GM19463 (cell line): ENCODE results near the gene OTOGL.

Experiments used
- ATAC-seq: cut with Tn5 transposase; IDR thresholded peaks from one replicate; pipeline ENCODE4 v1.9.1; 2021; ENCODE audit warnings: mild to moderate bottlenecking, moderate library complexity; ENCODE audit not compliant: unreplicated experiment

Gene OTOGL

DNA sequence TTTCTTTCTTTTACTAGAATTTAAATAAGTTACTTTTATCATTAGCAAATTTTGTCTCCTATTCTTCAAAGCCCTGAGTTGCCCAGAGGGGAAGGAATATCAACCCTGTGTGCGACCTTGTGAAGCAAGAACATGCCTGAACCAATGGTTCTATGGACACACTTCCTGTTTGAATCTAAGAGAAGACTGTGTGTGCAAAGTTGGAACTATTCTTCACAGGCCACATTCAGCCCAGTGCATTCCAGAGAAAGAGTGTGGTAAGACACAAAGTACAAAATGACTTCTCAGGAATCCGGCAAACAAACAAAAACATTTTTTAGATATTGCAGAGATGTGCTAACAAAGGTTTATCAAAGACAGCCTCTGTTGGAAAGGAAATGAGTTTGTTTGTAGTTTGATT, 253.9 kb downstream of the OTOGL start:
- ATAC-seq: no peak

DNA sequence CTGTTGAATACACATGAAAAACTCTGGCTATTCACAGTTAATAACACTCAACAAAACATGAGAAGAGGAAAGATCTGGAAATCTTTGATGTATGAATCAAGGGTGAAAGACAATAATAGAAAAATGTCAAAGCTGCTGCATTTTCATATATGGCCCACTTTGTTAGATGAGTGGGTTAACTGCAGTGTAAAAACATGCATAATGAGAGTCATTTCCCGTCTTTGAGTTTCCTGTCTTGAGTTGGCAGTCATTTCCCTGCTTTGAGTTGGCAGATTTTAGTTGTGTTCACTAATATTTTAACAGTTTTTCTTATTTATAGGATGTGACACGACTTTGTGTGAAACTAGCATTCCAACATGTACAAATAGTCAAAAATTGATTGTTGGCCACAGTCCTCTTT, 256.8 kb downstream of the OTOGL start:
- ATAC-seq: no peak

- ATAC-seq: no peak
These were observed 260.4 kb downstream of the OTOGL start for GRCh38 chr12:80359703-80360102.

DNA sequence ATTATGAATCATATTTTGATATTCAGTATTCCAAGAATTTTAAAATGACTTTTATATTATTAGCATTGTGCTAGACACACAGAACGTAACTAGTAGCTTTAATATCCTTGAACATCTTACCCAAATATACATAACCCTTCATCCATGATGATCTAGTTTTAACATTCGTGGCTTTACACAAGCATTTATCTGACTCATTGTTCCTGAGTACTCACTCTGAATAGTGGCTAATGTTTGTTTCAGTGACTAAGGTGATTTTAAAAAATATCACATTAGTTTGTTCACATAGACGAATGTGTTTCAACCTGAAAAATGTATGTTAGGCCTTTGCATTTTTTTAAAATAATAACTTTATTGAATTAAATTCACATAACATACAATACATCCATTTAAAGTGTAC, 264.7 kb downstream of the OTOGL start:
- no peak for ATAC-seq

- no peak for ATAC-seq
These were observed 274.3 kb downstream of the OTOGL start for GRCh38 chr12:80373666-80374065.

- no peak for ATAC-seq
These were observed 275.3 kb downstream of the OTOGL start for GRCh38 chr12:80374615-80375014.

DNA sequence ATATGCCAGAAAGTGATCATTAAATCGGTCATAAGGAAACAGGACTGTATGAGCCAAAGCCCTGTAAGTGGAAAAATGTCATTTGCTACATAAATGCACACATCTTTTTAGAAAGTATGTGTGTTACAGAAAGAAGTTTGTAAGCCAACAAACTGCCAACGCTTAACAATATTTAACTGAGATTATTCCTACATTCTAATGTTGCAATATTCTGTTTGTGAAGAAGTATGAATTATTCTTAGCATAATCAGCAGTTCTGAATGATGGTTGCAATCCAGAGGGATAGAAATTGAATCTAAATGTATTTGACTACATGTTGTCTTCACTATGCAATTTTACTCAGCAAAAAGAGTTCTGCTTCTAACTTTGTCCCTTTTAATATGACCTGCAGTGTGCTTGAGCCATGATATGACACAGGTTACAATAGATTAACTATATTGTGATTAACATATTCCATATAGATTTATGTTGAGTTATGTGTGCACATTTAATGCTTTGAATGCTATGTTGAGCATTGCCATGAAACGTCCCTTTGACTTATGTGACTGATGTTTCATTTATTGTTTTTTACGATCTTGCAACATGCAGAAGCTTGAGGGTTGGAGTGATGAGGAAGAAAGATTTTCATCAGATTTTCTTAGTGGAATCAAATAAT, 277.9 kb downstream of the OTOGL start:
- ATAC-seq: no peak

- no peak for ATAC-seq
These were observed 281.8 kb downstream of the OTOGL start for GRCh38 chr12:80381121-80381520.

DNA sequence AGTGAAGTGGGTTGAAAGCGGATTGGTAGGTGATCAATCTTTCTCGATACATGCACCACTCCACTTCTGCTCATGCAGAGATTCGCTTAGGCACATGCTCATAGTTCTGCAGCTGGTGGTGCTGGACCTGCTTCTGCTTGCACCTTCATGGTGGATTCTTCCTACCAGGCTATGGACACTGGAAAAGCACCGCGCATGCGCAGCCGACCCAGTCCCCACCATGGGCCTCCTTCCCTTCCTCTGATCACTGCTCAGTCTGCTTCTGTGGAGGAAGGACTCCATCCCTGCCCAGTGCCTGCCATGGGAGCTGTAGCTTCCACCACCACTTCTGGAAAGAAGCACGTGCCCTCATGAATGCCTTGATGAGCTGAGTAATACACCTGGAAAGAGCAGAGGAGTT, 282.9 kb downstream of the OTOGL start:
- ATAC-seq: no peak

- no peak for ATAC-seq
These were observed 301.2 kb downstream of the OTOGL start for GRCh38 chr12:80400571-80400991.

DNA sequence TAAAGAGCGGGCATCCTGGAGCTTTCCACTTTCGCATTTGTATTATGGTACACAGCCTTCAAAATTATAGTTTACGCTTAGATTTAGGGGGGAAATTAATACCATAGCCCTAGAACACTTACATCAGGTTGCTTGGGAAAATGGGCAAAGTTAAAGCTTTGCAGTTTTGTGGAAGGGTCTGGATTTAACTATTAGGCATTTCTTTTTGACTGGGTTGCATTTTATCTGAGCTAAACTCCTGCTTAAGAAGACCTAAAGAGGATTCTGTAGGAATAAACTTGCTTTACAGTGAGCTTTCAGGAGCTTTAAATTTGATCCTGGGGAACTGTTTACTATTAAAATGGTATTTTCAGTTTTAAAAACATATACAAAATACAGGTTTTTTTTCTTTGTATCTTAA, 301.9 kb downstream of the OTOGL start:
- no peak for ATAC-seq

DNA sequence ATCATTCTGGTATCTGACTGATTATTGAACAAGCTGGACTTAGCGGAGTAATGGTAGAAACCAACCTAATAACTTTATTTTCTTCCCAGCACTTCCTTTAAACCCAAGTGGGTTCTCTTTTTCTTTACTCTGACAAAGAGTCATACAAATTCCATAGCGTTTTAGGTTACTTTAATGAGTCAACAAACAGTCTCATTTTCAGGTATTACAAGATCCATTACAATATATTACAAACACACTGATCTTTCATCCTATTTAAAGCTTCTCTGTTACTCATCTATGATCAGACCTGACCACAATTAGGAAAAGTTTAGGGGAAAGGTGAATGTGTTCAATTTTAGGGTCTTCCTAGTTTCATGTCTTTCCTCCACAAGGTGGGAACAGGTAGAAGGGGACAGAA, 305.3 kb downstream of the OTOGL start:
- no peak for ATAC-seq

DNA sequence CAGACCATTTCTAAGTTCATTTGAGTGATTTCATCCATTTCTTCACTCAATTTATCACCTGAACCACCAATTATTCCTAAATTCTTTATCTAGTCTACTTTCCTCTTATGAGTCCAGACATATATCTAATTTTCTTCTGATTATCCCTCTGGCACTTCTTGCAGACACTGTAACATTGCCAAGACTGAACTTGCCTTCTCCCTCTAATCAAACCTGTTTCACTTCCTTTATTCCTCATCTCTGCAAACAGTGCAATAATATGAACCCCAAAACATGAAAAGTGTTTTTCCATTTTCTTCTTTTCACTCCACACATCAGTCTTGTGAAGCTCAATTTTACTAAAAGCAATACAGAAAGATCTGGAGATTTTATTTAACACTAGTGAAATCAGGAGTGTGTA, 306.9 kb downstream of the OTOGL start:
- ATAC-seq: no peak

DNA sequence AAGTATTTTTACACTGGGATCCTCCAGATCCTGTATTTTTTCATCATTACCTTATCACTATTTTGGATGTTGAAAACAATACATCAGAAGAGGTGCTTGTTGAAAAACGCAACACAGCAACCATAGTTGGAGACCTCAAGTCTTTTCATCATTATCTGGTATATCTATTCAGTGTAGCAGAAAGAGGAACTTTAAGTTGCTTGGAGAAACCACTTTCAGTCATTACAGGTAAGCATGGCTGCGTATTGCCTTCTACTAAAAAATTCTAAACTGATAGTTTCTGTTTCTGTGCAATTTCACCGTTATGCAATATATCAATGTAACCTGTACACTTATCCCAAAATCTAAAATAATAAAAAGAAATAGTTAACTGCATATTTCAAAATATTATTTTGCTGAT, 312.4 kb downstream of the OTOGL start:
- no peak for ATAC-seq

DNA sequence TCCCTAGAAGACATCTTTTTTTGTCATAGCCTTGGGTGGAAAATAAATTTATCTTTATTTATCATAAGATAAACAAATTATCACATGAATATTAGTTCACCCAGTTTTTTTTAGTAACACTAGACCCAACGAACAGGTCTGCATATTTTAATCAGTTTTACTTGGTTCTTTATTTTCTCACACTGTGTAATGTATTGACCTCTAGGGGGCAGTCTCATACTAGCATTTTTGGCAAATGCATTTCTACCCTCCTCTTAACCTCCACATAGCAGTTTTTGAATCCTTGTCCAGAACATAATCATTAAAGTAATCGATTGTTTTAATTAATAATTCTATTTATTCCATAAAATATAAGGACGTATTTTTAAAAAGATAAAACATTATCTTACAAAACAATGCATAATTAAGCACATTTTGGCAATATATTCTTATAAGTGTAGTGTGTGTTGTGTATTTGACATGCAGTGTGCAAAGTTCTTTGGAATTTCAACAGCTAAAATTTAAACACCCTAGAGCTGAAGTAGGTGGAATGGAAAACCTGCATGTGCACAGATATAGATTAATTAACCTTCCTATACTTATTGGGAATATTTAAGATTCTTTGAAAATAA, 313.1 kb downstream of the OTOGL start:
- peak; percentile 76 for ATAC-seq

GRCh38 chr12:80413462-80413861, 314.1 kb downstream of the OTOGL start:
- ATAC-seq: no peak

- no peak for ATAC-seq
These were observed 316.1 kb downstream of the OTOGL start for GRCh38 chr12:80415466-80415865.

- ATAC-seq: no peak
These were observed 320.3 kb downstream of the OTOGL start for GRCh38 chr12:80419644-80420043.

DNA sequence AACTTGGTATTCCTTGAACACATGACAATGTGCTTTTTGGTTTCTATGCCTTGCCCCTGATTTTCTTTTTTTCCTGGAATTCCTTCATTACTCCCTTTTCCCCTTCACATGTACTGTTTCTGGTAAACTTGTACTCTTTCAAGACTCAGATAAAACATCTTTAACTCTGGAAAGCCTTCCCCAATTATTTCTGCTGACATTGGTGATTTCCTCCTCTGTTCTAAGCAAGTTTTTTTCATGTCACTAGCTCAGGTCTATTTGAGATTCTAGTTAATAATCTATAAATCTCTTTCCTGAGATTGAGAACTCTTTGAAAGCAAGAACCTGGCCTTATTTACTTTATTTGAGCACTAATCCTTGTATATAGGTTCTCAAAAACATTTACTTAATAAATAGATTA, 320.7 kb downstream of the OTOGL start:
- no peak for ATAC-seq

DNA sequence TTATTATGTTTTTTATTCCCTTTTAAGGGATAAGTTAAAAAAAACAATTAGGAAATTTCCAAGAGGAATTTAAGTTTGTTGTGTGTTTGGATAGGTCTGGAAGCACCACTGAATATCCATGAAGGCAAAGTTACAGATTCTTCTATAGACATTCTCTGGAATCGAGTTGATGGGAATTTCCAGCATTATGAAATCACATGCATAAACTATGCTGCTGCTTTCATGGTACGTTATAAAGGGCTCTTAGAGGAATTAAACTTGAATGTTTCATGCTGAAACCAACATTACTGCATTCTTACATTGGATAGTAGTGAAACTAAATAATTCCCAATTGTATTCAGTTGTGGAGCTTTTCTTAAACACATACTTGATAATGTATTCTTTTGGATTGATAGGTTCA, 323.2 kb downstream of the OTOGL start:
- ATAC-seq: no peak
